Subcutaneous abdominal adipose tissue (tissue), 5 donors: ENCODE measurements around the gene TANGO2.

Experiments used
- H3K27ac ChIP-seq: one replicate; pipeline ENCODE4 v1.7.0; 2013; ENCODE audit warnings: low read depth, mild to moderate bottlenecking, inconsistent platforms, low read length, moderate library complexity
- H3K27me3 ChIP-seq, 5 donors: one replicate each; pipeline ENCODE4 v1.7.0; 2013; ENCODE audit warnings: low read length in 5 of 5, inconsistent platforms in 1 of 5; ENCODE audit not compliant: control insufficient read depth in 5 of 5, insufficient read depth in 4 of 5
- H3K36me3 ChIP-seq, 5 donors: one replicate each; pipeline ENCODE4 v1.7.0; 2013; ENCODE audit warnings: low read length in 5 of 5; ENCODE audit not compliant: control insufficient read depth in 5 of 5, insufficient read depth in 5 of 5
- H3K4me1 ChIP-seq, 5 donors: one replicate each; pipeline ENCODE4 v1.7.0; 2013; ENCODE audit warnings: low read length in 5 of 5, mild to moderate bottlenecking in 3 of 5, moderate library complexity in 1 of 5; ENCODE audit not compliant: control insufficient read depth in 5 of 5, insufficient read depth in 5 of 5
- H3K4me3 ChIP-seq, 5 donors: one replicate each; pipeline ENCODE4 v1.7.0; 2013; ENCODE audit warnings: low read length in 5 of 5, low read depth in 1 of 5
- H3K9ac ChIP-seq, 5 donors: one replicate each; pipeline ENCODE4 v1.7.0; 2013; ENCODE audit warnings: low read length in 5 of 5, mild to moderate bottlenecking in 4 of 5, moderate library complexity in 3 of 5
- H3K9me3 ChIP-seq, 5 donors: one replicate each; pipeline ENCODE4 v1.7.0; 2013; ENCODE audit warnings: low read length in 5 of 5; ENCODE audit not compliant: control insufficient read depth in 5 of 5
- donor health status: healthy.
- donor health status: healthy.
- donor health status: healthy.
- donor health status: healthy.
- donor health status: healthy.

TANGO2 gene

GRCh38 chr22:20019661-20020532 is 1.0 kb upstream of the TANGO2 start:
- peak overlapping the region in 1 of 5 donors; percentile 75 for H3K9ac ChIP-seq
- peaks cover 8 to 64% (median 48%) of the 10 kb centered on the region in 5 donors for H3K4me1 ChIP-seq
- H3K4me3 ChIP-seq, result peak overlapping the region in 4 of 5 donors; percentile 73 to 97 (median 78)
- H3K36me3 ChIP-seq, result peaks cover 0 to 8% (median 3%) of the 10 kb centered on the region in 5 donors
- no peaks in the 10 kb centered on the region for H3K9me3 ChIP-seq
- peaks cover 0 to 4% (median 0%) of the 10 kb centered on the region in 5 donors for H3K27me3 ChIP-seq
- no peak overlapping the region for H3K27ac ChIP-seq

DNA sequence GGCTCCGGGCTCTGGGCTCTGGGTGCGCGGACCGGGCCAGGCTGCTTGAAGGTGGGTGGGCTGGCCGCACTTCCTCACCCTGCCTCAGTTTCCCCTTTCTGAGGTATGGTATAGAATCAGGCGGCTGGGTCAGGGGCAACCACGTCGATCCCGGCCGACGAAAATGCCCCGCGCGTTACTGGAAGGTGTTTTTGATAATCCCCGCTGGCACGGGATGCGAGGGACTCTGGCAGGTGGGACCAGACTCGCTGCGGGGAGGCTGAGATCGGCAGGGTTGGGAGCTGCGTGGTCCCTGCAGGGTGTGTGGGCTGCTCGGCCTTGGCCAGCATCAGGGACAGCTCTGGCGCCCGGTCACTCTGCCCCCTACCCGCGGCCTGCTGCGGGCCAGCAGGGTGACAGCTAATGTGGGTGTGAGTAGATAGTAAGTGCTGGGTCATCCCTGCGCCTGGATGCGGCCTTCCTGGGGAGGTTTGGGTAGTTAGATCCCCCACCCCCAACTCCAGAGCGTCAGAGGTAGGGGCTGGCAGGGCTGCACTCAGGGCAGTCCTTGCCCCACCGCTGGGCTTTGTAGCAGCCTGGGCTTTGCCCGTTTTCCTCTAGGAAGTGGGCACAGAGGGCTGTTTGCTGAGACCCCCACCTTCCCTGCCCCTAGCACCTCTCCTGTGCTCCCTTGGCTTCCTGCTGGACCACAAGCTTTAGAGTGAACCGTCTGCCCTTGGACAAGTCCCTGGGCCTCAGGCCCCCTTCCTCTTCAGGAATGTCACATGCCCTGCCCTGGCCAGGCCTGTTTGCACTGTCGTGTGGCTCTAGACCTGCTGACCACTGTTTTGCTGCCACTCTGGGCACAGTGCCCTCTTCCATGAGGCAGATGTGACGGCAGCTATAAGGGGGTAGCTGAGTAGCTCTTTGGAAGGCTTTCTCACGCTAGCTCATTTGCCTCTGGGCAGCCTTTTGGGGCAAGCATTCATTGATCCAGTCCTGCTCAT is 579 bp downstream of the TANGO2 start:
- peaks cover 8 to 49% (median 39%) of the 10 kb centered on the region in 5 donors for H3K4me1 ChIP-seq
- H3K9me3 ChIP-seq, result no peaks in the 10 kb centered on the region
- H3K9ac ChIP-seq, result peak overlapping the region; percentile 56 to 98 (median 94)
- peaks cover 0 to 10% (median 3%) of the 10 kb centered on the region in 5 donors for H3K36me3 ChIP-seq
- H3K4me3 ChIP-seq, result peak overlapping the region; percentile 87 to 97 (median 92)
- peaks cover 0 to 4% (median 0%) of the 10 kb centered on the region in 5 donors for H3K27me3 ChIP-seq
- peak overlapping the region; percentile 78 for H3K27ac ChIP-seq

- Histone ChIP-seq H3K4me3 (peak overlapping the region; percentile 87 to 97 (median 92)), H3K4me1 (peaks cover 8 to 43% (median 33%) of the 10 kb centered on the region in 5 donors), H3K36me3 (peaks cover 0 to 15% (median 3%) of the 10 kb centered on the region in 5 donors), H3K9me3 (no peaks in the 10 kb centered on the region), H3K27ac (peak overlapping the region; percentile 78), H3K9ac (peak overlapping the region; percentile 43 to 98 (median 94)), H3K27me3 (peaks cover 0 to 4% (median 0%) of the 10 kb centered on the region in 5 donors)
Measured at GRCh38 chr22:20022231-20022977, 1.5 kb downstream of the TANGO2 start.

DNA sequence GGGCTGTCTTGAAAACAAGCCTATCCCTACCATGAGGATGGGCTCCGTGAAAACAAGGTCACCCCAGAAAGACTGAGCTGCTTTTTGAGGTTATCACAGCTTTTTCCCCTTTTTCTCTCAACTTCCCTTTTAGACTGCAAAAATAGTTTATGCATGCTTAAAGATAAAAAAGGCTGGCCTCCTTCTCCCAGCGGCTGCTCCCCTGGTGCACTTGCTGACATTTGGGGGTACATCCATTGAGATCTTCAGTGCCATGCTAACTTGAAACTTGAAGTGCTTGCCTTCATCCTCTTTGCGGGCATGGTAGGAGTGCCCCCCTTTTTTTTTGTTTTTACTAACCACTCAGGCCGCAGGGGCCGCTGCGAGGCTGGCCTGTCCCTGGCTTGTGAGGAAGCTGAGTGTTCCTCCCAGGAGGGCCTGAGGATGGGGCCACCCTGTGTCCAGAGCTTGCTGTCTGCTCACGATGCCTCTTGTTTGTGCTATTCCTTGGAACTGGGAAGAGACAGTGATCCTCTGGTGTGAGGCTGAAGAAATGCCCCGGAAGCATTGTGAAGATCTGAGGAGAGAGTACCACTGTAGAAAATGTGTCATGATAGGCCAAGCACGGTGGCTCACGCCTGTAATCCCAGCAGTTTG is 2.2 kb downstream of the TANGO2 start:
- Histone ChIP-seq H3K9ac (peak overlapping the region in 1 of 5 donors; percentile 97), H3K4me3 (no peak overlapping the region), H3K36me3 (peaks cover 0 to 16% (median 3%) of the 10 kb centered on the region in 5 donors), H3K9me3 (no peaks in the 10 kb centered on the region), H3K4me1 (peaks cover 8 to 41% (median 32%) of the 10 kb centered on the region in 5 donors), H3K27ac (no peak overlapping the region), H3K27me3 (peaks cover 0 to 2% (median 0%) of the 10 kb centered on the region in 5 donors)

DNA sequence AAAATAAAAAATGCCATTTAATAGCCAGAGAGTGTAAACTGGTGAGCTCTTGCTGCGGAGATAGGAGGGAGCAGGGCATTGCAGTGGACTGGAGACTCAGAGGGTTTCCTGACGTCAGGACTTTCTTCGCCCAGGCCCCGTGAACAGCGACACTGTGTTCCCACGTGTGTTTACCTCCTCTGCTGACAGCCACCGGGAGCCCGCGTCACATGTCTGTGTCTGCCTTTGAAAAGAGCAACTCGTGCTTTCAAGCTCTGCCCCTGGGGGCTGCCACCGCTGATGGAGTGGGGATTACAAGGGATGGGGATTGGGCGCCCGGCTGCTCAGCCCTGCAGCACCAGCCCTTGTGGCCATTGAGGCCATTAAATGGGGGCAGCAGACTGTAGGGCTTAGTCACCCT is 3.3 kb downstream of the TANGO2 start:
- H3K27me3 ChIP-seq, result no peaks in the 10 kb centered on the region
- H3K36me3 ChIP-seq, result peaks cover 0 to 16% (median 3%) of the 10 kb centered on the region in 5 donors
- no peaks in the 10 kb centered on the region for H3K9me3 ChIP-seq
- no peak overlapping the region for H3K27ac ChIP-seq
- H3K4me3 ChIP-seq, result no peak overlapping the region
- H3K9ac ChIP-seq, result no peak overlapping the region
- H3K4me1 ChIP-seq, result peaks cover 8 to 51% (median 39%) of the 10 kb centered on the region in 5 donors

DNA sequence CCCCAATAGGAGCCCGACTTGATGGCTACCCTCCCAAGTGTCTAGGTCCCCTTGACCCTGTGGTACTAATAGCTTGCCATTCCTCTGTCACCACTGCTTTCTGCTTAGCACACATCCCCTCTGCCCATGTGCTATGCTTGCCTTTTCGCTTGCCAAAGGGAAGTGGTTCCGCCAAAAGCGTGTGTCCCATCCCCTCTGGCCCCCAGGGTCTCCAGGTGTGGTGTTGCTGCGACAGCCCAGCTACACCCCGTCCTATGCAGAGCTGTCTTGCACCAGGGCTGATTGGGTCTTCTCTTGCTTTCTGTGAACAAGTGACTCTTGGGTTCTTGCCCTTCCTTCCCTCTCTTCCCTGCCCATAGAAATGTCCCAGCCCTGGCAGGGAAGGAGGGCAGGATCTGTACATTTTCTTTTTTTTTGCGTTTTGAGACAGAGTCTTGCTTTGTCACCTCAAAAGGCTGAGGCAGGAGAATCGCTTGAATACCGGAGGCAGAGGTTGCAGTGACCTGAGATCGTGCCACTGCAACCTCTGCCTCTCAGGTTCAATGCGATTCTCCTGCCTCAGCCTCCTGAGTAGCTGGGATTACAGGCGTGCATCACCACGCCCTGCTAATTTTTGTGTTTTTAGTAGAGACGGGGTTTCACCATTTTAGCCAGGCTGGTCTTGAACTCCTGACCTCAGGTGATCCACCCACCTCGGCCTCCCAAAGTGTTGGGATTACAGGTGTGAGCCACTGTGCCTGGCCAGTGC is 3.9 kb downstream of the TANGO2 start:
- no peak overlapping the region for H3K9ac ChIP-seq
- no peaks in the 10 kb centered on the region for H3K9me3 ChIP-seq
- peaks cover 0 to 16% (median 3%) of the 10 kb centered on the region in 5 donors for H3K36me3 ChIP-seq
- no peak overlapping the region for H3K4me3 ChIP-seq
- H3K4me1 ChIP-seq, result peaks cover 8 to 57% (median 45%) of the 10 kb centered on the region in 5 donors
- H3K27me3 ChIP-seq, result no peaks in the 10 kb centered on the region
- no peak overlapping the region for H3K27ac ChIP-seq

DNA sequence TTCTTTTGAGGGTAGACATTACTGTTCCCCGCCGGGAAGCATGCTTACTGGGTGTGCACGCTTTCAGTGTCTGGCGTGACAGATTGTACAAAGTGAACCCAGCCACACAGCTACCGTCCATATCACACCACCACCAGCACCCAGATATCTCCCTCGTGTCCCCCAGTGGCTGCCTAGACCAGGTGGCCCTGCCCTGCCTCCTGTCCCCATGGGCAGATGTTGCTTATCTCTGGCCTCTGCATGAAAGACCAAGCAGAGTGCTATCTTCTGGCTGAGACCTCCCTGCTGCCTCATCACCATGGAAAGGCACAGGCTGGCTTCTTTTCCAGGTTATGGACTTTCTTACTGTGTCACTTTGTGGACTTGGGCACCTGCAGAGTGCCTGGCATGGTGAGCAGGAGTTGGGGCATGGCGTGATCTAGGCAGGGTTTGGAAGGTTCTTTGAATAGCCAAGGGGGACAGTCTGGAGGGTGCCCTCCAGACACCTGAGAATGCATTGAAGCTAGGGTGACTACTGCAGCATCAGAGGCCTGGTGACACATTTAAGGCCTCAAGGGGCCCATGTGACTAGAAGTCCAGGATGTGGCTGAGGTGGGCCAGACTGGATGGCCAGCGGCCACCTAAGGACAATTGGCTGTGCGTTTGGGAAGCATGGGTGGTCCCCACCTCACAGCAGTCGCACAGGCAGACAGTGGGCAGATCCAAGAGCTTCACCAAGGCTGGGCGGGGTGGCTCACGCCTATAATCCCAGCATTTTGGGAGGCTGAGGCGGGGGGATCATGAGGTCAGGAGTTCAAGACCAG is 4.7 kb downstream of the TANGO2 start:
- Histone ChIP-seq H3K9me3 (no peaks in the 10 kb centered on the region), H3K4me3 (no peak overlapping the region), H3K4me1 (peaks cover 6 to 53% (median 40%) of the 10 kb centered on the region in 5 donors), H3K36me3 (peaks cover 0 to 16% (median 3%) of the 10 kb centered on the region in 5 donors), H3K9ac (no peak overlapping the region), H3K27me3 (no peaks in the 10 kb centered on the region), H3K27ac (no peak overlapping the region)

- Histone ChIP-seq H3K4me3 (no peak overlapping the region), H3K36me3 (peaks cover 0 to 18% (median 3%) of the 10 kb centered on the region in 5 donors), H3K27me3 (no peaks in the 10 kb centered on the region), H3K9ac (no peak overlapping the region), H3K4me1 (peaks cover 6 to 49% (median 37%) of the 10 kb centered on the region in 5 donors), H3K9me3 (no peaks in the 10 kb centered on the region), H3K27ac (no peak overlapping the region)
Measured at GRCh38 chr22:20026204-20026908, 5.4 kb downstream of the TANGO2 start.
